Thyroid gland (tissue), 4 donors: ENCODE data around the gene DNAH10.

Experiments
- POLR2A ChIP-seq, 2 donors: fragments of 450-650 bp; IDR thresholded peaks; one replicate each; pipeline ENCODE4 v1.6.1; 2017; ENCODE audit warnings: antibody characterized with exemption in 2 of 2, mild to moderate bottlenecking in 2 of 2, moderate library complexity in 1 of 2
- TF ChIP-seq, protein P1 (sequence below), 6 experiments: fragments of 200-600 bp in 3 of 6; fragments of 450-650 bp in 3 of 6; sonication (generic) in 3 of 6; IDR thresholded peaks; one replicate each; pipeline ENCODE4 v1.5.1; 2016 to 2019; ENCODE audit warnings: antibody characterized with exemption in 6 of 6, mild to moderate bottlenecking in 2 of 6, inconsistent platforms in 1 of 6, moderate library complexity in 1 of 6

DNA sequence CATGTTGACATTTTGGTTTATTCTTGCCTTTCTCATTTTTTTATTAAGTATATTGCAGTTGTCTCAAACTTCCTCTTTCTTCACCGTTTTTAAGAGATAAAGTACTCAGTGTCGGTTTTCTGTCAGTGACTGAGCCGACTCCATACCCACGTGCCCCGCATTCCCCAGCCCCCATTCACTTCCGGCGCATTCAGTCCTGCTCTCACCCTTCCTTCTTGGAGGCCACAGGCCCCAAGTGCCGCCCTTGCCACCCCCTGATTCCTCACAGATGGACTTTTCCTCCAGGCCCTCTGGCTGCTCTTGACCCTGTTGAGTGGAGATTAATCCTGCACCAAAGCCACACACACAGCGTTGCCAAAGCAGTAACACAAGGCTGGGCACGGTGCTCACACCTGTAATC is 19.1 kb upstream of the DNAH10 start:
- TF ChIP-seq POLR2A (IDR thresholded peaks at IDR 0.05): no peak
- TF ChIP-seq, protein P1, sequence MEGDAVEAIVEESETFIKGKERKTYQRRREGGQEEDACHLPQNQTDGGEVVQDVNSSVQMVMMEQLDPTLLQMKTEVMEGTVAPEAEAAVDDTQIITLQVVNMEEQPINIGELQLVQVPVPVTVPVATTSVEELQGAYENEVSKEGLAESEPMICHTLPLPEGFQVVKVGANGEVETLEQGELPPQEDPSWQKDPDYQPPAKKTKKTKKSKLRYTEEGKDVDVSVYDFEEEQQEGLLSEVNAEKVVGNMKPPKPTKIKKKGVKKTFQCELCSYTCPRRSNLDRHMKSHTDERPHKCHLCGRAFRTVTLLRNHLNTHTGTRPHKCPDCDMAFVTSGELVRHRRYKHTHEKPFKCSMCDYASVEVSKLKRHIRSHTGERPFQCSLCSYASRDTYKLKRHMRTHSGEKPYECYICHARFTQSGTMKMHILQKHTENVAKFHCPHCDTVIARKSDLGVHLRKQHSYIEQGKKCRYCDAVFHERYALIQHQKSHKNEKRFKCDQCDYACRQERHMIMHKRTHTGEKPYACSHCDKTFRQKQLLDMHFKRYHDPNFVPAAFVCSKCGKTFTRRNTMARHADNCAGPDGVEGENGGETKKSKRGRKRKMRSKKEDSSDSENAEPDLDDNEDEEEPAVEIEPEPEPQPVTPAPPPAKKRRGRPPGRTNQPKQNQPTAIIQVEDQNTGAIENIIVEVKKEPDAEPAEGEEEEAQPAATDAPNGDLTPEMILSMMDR (IDR thresholded peaks at IDR 0.05): no peak
